K562 (cell line): Measurements from ENCODE around the gene SPAG9. TPM values are rescaled to one million over a fixed set of nuclear protein-coding genes. Genes with fewer than 3 reads are reported as not detected.
A peak's percentile ranks its signal among the peaks of the same experiment; 100 is the strongest.

Source experiments
- BRCA1 ChIP-seq, 2 experiments: fragments of 450-650 bp in 1 of 2; sonication (generic) in 1 of 2; formaldehyde crosslinking in 1 of 2; IDR thresholded peaks; 2 replicates each; pipeline versions ENCODE4 v1.5.0 to v1.6.1; 2017 to 2020; ENCODE audit warnings: mild to moderate bottlenecking in 1 of 2, missing genetic modification reagents in 1 of 2
- CHD1 ChIP-seq: fragments of 200-600 bp; sonication (generic); IDR thresholded peaks from one replicate; pipeline ENCODE4 v1.6.1; 2012; ENCODE audit warnings: mild to moderate bottlenecking, moderate library complexity, low read length, inconsistent platforms
- GTF2A2 ChIP-seq: IDR thresholded peaks from 2 replicates; pipeline ENCODE4 v1.6.1; 2016; ENCODE audit warnings: mild to moderate bottlenecking, missing genetic modification characterization, missing compliant biosample characterization
- MIER1 ChIP-seq: fragments of 450-650 bp; IDR thresholded peaks from 2 replicates; pipeline ENCODE4 v1.6.1; 2016; ENCODE audit warnings: antibody characterized with exemption, mild to moderate bottlenecking, low read depth
- MTA1 ChIP-seq: fragments of 450-650 bp; IDR thresholded peaks from 2 replicates; pipeline ENCODE4 v1.6.1; 2017; ENCODE audit warnings: borderline replicate concordance
- MYBL2 ChIP-seq, 2 experiments: fragments of 450-650 bp in 1 of 2; sonication (generic) in 1 of 2; formaldehyde crosslinking in 1 of 2; IDR thresholded peaks; 2 replicates each; pipeline versions ENCODE4 v1.6.1 to v1.8.1; 2017 to 2022; ENCODE audit warnings: borderline replicate concordance in 1 of 2, inconsistent platforms in 1 of 2, low read depth in 1 of 2, mild to moderate bottlenecking in 1 of 2, missing genetic modification reagents in 1 of 2, moderate library complexity in 1 of 2
- NCOA4 ChIP-seq: fragments of 450-650 bp; IDR thresholded peaks from 2 replicates; pipeline ENCODE4 v1.6.1; 2018; ENCODE audit warnings: mild to moderate bottlenecking; ENCODE audit not compliant: partially characterized antibody
- NR3C1 ChIP-seq: sonication (generic); formaldehyde crosslinking; IDR thresholded peaks from 2 replicates; pipeline ENCODE4 v1.8.1; 2022; ENCODE audit warnings: missing genetic modification reagents
- ZNF695 ChIP-seq: fragments of 450-650 bp; formaldehyde crosslinking; IDR thresholded peaks from 2 replicates; pipeline ENCODE4 v1.4.0; 2020; ENCODE audit warnings: mild to moderate bottlenecking, moderate library complexity
- polyA plus RNA-seq, 8 experiments: library from polyadenylated mRNA; depleted of rRNA in 4 of 8; stranded (reverse) in 5 of 8; unstranded in 3 of 8; fragments of >200 nt; fragmentation: Nextera tagmentation in 2 of 8; fragmentation: Illumina TruSeq in 1 of 8; extraction: Ambion mirVana in 2 of 8; extraction: Trizol in 1 of 8; gene quantifications; 2 replicates each; pipeline versions ENCODE4 v1.2.1 to v1.2.3, GENCODE V29; 2011 to 2014; ENCODE audit warnings: inconsistent platforms in 1 of 8, missing spikeins in 1 of 8
- total RNA-seq, 7 experiments: library from RNA; depleted of rRNA in 6 of 7; stranded (reverse); fragments of >200 nt in 6 of 7; fragmentation: Illumina TruSeq in 2 of 7; extraction: Trizol in 2 of 7; gene quantifications; 2 replicates each; pipeline versions ENCODE4 v1.2.1 to v1.2.3, GENCODE V29; 2011 to 2021; ENCODE audit warnings: low replicate concordance in 1 of 7
- TF ChIP-seq, protein P1 (sequence below), 3 experiments: fragments of 200-800 bp in 1 of 3; fragments of 250-450 bp in 1 of 3; fragments of 450-650 bp in 1 of 3; sonication (Bioruptor Pico) in 1 of 3; sonication (Bioruptor generic) in 1 of 3; formaldehyde crosslinking in 1 of 3; IDR thresholded peaks; 2 replicates each; pipeline versions ENCODE4 v1.6.1 to v1.8.0; 2016 to 2022; ENCODE audit warnings: mild to moderate bottlenecking in 2 of 3, missing genetic modification characterization in 2 of 3, missing compliant biosample characterization in 1 of 3, moderate library complexity in 1 of 3
- TF ChIP-seq, protein P2 (sequence below), 2 experiments: fragments of 450-650 bp; IDR thresholded peaks; 2 replicates each; pipeline ENCODE4 v1.6.1; 2018; ENCODE audit warnings: mild to moderate bottlenecking in 2 of 2, low read depth in 1 of 2; ENCODE audit not compliant: partially characterized antibody in 2 of 2

SPAG9 gene
- total and polyA plus RNA-seq, 9 of the 15 experiments (the other 6 are each of a cell fraction or from before 2014, with no cell fraction given) = 12.2 to 99.2 (median 58.2) TPM

DNA sequence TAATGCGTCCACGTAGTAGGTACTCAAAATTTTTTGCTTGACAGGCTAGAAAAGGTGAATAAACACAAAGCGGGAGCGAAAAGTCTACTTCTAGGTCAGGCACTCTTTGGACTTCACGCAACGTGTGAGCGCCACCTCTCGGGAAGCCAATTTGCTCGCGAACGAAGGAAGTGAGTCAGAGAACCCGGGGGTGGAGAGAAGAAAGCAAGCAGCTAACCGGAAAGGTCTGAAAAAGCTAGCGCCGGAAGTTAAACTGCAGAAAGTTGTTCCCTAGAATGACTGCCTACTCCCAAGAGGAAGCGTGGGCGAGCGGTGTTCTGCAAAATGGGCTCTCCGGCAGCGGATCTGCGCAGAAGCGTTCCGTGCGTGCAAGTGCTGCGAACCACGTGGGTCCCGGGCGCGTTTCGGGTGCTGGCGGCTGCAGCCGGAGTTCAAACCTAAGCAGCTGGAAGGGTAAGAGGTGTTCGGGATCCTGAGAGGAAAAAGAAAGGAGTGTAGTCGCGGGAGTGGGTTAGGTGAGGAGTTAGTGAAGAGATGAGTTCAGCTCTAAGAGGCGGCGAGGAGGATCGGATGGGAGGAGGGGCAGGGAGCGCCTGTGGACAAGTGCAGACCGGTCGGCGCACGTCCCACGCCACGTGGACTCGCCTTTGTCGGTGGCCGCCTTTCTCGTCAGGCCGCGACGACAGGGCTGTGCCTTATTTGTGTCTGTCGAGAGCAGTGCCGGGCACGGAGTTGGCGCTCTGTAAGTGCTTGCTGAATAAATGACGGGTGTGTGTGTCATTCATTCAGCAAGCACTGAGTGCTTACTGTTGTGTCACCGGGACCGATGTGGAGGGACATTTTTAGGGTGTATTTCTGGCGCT, 32.8 kb upstream of the SPAG9 start, which contains the start of gene NME1 (continued):
- TF ChIP-seq NCOA4 (no peak), MTA1 (peak; percentile 84), ZNF695 (CRISPR knock-in tag) (no peak), MYBL2 (IDR thresholded peaks at IDR 0.05; ENCODE audit: low read depth) (peak; percentile 45), MYBL2 (CRISPR knock-in tag; IDR thresholded peaks at IDR 0.05; ENCODE audit: borderline replicate concordance) (no peak), GTF2A2 (tag) (no peak), CHD1 (peak; percentile 51), NR3C1 (CRISPR knock-in tag) (no peak; the same call in 1 of the 2 replicates), MIER1 (peak; percentile 71), BRCA1 (IDR thresholded peaks at IDR 0.05) (no peak), BRCA1 (CRISPR knock-in tag; IDR thresholded peaks at IDR 0.05) (no peak)
- TF ChIP-seq, protein P1, sequence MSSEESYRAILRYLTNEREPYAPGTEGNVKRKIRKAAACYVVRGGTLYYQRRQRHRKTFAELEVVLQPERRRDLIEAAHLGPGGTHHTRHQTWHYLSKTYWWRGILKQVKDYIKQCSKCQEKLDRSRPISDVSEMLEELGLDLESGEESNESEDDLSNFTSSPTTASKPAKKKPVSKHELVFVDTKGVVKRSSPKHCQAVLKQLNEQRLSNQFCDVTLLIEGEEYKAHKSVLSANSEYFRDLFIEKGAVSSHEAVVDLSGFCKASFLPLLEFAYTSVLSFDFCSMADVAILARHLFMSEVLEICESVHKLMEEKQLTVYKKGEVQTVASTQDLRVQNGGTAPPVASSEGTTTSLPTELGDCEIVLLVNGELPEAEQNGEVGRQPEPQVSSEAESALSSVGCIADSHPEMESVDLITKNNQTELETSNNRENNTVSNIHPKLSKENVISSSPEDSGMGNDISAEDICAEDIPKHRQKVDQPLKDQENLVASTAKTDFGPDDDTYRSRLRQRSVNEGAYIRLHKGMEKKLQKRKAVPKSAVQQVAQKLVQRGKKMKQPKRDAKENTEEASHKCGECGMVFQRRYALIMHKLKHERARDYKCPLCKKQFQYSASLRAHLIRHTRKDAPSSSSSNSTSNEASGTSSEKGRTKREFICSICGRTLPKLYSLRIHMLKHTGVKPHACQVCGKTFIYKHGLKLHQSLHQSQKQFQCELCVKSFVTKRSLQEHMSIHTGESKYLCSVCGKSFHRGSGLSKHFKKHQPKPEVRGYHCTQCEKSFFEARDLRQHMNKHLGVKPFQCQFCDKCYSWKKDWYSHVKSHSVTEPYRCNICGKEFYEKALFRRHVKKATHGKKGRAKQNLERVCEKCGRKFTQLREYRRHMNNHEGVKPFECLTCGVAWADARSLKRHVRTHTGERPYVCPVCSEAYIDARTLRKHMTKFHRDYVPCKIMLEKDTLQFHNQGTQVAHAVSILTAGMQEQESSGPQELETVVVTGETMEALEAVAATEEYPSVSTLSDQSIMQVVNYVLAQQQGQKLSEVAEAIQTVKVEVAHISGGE (CRISPR knock-in tag; IDR thresholded peaks at IDR 0.05) = peak; percentile 99 to 100 (median 100)
- TF ChIP-seq, protein P2, sequence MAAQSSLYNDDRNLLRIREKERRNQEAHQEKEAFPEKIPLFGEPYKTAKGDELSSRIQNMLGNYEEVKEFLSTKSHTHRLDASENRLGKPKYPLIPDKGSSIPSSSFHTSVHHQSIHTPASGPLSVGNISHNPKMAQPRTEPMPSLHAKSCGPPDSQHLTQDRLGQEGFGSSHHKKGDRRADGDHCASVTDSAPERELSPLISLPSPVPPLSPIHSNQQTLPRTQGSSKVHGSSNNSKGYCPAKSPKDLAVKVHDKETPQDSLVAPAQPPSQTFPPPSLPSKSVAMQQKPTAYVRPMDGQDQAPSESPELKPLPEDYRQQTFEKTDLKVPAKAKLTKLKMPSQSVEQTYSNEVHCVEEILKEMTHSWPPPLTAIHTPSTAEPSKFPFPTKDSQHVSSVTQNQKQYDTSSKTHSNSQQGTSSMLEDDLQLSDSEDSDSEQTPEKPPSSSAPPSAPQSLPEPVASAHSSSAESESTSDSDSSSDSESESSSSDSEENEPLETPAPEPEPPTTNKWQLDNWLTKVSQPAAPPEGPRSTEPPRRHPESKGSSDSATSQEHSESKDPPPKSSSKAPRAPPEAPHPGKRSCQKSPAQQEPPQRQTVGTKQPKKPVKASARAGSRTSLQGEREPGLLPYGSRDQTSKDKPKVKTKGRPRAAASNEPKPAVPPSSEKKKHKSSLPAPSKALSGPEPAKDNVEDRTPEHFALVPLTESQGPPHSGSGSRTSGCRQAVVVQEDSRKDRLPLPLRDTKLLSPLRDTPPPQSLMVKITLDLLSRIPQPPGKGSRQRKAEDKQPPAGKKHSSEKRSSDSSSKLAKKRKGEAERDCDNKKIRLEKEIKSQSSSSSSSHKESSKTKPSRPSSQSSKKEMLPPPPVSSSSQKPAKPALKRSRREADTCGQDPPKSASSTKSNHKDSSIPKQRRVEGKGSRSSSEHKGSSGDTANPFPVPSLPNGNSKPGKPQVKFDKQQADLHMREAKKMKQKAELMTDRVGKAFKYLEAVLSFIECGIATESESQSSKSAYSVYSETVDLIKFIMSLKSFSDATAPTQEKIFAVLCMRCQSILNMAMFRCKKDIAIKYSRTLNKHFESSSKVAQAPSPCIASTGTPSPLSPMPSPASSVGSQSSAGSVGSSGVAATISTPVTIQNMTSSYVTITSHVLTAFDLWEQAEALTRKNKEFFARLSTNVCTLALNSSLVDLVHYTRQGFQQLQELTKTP (IDR thresholded peaks at IDR 0.05; ENCODE audit: low read depth in 1 of 2, partially characterized antibody in 2 of 2) = peak in 1 of 2 experiments; percentile 94
